Superior temporal gyrus (tissue), 1 donor: ENCODE measurements around the gene AMPD2.

Source experiments
- DNase-seq: peaks from one replicate; pipeline ENCODE4 v3.0.0-alpha.2; 2016; ENCODE audit errors: extremely low spot score

AMPD2 gene

GRCh38 chr1:109617291-109617801 is 2.3 kb upstream of the AMPD2 start:
- no peak for DNase-seq

DNA sequence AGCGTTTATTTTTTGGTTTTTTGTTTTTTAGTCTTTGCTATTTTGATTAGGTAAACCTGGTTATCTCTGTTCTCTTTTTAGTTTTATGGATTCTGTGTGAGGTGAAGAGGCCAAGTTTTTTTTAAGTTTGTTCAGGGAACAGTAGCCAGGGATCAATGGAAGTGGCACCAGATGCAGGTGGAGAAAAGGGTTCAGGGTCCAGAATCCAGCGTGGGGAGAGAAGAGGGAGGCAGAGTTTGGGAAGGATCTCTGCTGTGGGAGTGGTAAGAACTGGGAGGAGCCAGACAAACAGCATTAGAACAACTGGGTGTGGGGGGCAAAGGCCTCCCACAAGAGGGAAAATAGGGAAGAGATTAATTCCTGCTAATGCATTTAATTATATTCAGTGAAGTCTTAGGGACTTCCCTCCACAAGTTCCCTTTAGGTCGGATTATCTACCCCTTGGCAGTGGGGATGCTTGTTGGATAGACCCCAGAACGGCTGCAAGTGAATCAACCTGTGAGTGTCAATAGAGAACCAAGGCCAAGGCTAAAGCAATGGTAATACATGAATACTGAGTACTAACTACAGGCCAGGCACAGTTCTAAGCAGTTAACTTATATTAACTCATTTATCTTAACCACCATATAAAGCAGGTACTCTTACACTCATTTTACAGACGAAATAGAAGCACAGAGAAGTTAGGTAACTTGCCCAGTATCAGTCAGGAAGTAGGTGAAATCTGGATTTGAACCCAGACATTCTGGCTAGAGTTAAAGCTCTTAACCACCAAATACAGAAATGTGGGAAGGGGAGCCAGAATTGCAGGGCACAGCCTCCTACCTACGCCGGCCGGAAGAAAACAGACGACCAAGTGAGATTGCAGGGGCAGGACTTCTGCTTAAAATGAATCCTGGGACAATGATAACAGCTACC is 719 bp upstream of the AMPD2 start:
- no peak for DNase-seq

GRCh38 chr1:109620401-109620791 is 759 bp downstream of the AMPD2 start:
- DNase-seq, result peak; percentile 37

- peak; percentile 89 for DNase-seq
These were observed 1.2 kb downstream of the AMPD2 start for GRCh38 chr1:109620841-109621286.

GRCh38 chr1:109621379-109622136 is 1.9 kb downstream of the AMPD2 start:
- no peak for DNase-seq

DNA sequence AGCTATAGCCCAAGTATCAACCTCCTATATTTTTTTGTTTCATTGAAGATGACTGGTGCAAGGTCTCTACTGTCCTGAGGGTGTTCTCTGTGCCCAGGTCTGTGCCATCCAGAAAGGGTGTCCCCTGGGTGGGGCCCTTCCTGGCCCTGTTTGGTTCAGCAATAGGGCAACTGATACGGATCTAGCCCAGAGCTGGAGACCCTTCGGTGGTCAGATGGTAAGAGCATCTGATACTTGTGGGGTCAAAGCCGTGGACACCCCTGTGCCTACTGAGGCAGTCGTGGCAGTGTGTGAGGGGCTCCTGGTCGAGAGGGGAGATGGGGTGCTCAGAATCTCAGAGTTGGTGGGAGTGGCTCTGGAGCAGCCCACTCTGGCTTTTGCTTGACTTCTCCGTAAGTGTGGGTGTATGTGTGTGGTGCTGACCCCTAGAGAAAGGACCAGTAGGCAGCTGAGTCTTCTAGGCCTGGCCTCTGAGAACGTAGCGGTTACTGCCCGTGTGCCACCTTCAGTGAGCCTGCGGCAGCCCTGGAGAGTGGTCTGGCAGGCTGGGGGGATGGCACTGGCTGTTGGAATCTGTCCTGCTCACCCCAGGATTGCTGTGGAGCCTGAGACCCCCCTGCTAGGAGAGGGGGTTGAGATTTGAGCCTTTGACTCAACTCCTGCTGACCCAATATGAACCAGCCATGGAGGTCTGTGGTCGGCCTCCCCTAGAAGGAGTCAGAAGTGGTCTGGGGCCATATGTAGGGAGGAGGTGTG is 2.7 kb downstream of the AMPD2 start:
- no peak for DNase-seq

DNA sequence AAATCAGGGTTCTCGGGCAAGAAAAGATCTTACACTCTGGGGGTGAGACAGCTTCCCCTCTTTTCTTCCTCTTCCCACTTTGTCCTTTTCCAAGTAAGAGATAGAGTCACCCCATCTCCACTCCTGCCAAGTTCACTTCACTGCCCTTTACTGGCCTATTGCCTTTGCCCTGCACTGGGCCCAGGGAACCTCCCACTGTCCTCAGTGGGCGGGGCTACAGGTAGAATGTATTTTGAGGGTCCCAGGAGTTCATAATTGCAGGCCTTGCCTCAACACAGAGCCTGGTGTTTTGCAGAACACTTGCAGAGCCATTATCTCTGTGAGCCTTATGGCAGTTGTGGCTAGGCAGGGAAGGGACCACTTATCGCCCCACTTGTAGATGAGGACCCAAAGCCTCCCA is 3.3 kb downstream of the AMPD2 start:
- no peak for DNase-seq

DNA sequence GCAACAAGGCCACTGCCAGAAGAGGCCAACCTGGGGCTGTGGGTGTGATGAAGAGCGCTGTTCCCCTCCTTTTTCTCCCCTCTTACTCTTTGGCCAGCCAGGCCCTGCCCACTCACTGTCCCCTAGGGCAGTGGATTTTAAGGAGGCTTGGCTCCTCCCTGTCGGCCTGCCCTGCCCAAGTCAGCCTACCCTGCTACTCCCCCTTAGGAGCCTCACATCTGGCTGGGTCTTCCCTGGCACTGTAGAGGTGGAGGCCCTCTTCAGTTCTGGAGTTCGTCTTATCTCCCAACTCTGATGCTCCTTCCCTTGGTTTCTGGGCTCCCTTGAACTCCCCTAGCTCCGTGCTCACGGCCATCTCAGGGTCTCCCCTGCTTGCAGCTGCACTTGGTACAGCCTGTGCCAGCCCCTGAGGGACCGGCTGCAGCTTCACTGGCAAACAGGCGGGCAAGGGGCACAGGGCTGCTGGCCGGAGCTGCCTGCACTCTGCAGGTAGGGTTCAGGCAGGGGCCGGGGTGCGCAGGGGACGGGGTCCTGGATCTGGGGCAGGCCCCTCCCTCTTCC is 4.0 kb downstream of the AMPD2 start:
- DNase-seq, result peak; percentile 37

DNA sequence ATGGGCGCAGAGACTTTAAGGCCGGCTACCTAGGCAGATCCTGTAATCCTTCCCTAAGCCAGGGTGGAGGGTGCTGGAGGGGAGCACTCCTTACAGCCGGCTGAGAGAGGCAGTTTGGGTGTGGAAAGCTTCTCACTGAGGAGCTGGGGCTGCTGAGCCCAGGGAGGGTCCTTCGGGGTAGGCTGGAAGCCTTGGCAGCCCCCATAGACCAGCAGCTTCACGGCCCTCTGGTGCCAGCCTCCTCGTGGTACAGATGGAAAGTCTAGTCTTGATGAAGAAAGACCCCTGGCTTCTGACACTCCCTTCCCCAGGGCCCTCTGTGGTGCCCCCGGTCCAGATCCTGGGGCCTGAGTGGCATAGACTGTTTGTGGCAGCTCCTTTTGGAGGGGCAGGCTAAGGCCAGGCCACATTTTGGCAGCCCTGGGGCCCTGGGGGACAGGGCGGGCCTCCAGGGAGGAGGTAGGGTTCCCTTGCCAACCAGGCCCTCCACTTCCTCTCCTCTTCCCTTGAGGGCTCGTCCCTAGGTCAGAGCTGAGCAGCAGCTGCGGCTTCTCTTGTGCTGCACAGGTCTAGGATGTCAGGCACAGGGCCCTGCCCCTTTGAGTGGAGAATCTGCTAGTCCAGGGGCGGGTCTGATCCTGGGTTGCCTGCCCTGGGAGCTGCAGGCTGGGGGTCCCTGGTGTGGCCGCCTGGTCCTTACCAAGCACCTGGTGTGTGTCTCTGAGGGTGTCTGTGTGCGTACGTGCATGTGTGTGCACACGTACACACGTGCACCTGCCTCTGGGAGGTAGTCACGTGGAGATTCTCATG is 4.8 kb downstream of the AMPD2 start:
- DNase-seq, result no peak

DNA sequence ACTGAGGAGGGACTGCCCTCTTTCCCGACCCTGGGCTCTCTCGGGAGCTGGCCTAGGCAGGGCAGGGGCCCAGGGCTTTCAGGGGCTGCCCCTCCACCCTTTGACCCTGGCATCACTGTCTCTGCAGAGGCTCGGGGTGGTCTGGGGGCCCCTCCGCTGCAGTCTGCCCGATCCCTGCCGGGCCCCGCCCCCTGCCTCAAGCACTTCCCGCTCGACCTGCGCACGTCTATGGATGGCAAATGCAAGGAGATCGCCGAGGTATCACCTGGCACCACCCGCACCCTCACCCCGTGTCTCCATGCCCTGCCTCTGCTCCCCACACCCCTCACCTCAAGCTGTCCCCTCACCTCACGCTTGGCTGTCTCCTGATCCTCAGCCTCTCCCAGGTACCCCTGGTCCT is 5.5 kb downstream of the AMPD2 start:
- DNase-seq, result no peak

GRCh38 chr1:109625601-109626560 is 6.2 kb downstream of the AMPD2 start:
- no peak for DNase-seq

DNA sequence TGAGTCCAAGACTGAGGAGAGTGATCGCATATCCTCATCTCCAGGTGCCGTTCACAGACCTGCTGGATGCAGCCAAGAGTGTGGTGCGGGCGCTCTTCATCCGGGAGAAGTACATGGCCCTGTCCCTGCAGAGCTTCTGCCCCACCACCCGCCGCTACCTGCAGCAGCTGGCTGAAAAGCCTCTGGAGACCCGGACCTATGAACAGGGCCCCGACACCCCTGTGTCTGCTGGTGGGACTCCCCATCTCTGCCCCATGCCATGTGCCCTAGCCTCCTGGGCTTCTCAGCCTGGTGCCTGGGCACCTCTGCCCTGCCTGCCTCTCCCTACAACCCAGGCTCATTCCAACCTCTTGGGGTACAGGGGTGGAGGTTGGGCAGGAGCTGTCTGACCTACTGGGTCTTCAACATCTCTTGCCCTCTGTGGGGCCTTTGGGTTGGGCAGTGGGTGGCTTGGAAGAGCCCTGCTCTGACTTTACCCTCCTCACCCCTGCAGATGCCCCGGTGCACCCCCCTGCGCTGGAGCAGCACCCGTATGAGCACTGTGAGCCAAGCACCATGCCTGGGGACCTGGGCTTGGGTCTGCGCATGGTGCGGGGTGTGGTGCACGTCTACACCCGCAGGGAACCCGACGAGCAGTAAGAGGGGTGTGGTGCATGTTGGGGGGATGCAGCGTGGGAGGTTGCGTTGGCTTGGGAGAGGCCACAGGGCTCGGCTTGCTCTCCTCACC is 7.2 kb downstream of the AMPD2 start:
- DNase-seq, result no peak

- DNase-seq, result no peak
These were observed 8.2 kb downstream of the AMPD2 start for GRCh38 chr1:109627692-109628399.

DNA sequence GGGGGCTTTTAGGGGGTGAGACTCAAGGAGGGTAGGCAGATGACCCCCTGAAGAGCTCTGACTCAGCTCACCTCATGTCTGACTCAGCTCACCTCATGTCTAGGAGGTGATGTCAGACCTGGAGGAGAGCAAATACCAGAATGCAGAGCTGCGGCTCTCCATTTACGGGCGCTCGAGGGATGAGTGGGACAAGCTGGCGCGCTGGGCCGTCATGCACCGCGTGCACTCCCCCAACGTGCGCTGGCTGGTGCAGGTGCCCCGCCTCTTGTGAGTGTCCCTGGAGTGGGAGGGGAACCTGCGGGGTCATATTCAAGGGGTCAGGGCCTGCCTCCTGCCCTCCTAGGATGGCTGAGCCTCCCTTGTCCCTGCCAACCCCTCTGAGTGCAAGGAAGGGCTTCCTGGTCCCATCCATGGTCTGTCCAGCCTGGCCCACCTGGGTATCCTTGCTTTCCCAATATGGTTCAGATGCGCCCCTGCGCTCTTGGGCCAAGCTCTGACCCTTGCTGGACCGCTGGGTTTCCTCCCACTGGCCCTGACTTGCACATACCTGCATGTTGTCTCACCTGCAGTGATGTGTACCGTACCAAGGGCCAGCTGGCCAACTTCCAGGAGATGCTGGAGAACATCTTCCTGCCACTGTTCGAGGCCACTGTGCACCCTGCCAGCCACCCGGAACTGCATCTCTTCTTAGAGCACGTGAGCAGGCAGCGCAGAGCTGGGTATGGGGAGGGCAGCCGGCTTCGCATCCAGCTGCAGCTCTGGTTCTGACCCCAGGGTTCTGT is 9.1 kb downstream of the AMPD2 start:
- DNase-seq, result no peak

- no peak for DNase-seq
These were observed 9.9 kb downstream of the AMPD2 start for GRCh38 chr1:109629372-109630030.

DNA sequence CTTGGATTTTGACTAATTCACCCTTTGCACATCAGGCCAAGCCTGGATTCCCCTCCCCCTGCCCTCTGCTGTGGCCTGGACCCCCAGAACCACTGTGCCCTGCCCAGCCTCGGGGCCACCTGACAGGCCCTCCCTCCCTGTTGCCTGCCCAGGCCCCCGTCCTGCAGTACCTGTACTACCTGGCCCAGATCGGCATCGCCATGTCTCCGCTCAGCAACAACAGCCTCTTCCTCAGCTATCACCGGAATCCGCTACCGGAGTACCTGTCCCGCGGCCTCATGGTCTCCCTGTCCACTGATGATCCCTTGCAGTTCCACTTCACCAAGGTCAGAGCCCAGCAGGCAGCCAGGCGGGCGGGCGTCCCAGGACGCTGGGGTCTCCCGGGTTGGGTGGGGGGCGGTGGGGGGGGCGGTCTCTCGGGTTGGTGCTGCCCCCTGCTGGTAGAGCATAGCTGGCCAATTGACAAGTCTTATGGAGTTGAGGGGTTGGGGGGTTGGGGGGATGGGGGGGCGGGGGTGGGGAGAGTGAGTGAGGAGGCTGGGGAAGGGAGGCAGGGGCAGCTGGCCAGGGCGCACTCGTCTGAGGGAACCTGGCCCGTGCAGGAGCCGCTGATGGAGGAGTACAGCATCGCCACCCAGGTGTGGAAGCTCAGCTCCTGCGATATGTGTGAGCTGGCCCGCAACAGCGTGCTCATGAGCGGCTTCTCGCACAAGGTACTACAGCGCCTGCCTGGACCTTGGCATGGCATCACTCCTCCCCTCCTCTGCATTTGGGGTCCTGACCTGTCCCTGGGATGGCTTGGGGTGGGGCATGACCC is 10.7 kb downstream of the AMPD2 start:
- DNase-seq, result no peak
